CD14-positive monocyte (primary cell): ENCODE measurements around the gene CCDC34. TPM values are rescaled to one million over a fixed set of nuclear protein-coding genes. Genes with fewer than 3 reads are reported as not detected.

Experiments used
- DNase-seq, 3 donors: peaks; one replicate each; pipeline ENCODE4 v3.0.0-alpha.2; 2011 to 2022
- H2AFZ ChIP-seq: 2 replicates; pipeline ENCODE4 v1.6.0; 2012; ENCODE audit warnings: mild to moderate bottlenecking, low read depth, low read length, inconsistent platforms; ENCODE audit not compliant: insufficient read depth, poor library complexity, severe bottlenecking
- H3K27ac ChIP-seq, 2 donors: 1 replicate in 1 of 2; 2 replicates in 1 of 2; pipeline ENCODE4 v1.5.1; 2012 to 2013; ENCODE audit warnings: low read length in 2 of 2, control low read depth in 1 of 2, inconsistent platforms in 1 of 2, low read depth in 1 of 2, mild to moderate bottlenecking in 1 of 2
- H3K27me3 ChIP-seq, 2 donors: one replicate each; pipeline versions ENCODE4 v1.6.0 to v1.6.1; 2011 to 2013; ENCODE audit warnings: low read length in 2 of 2; ENCODE audit not compliant: control insufficient read depth in 2 of 2, insufficient read depth in 2 of 2
- H3K36me3 ChIP-seq, 2 donors: replicated peaks in 1 of 2; 1 replicate in 1 of 2; 2 replicates in 1 of 2; pipeline versions ENCODE4 v1.5.1 to v1.6.1; 2012 to 2013; ENCODE audit warnings: low read length in 2 of 2, control low read depth in 1 of 2, inconsistent platforms in 1 of 2, mild to moderate bottlenecking in 1 of 2; ENCODE audit not compliant: insufficient read depth in 2 of 2, control insufficient read depth in 1 of 2
- H3K4me1 ChIP-seq, 2 donors: 1 replicate in 1 of 2; 2 replicates in 1 of 2; pipeline versions ENCODE4 v1.5.1 to v1.6.1; 2012 to 2013; ENCODE audit warnings: low read length in 2 of 2, control low read depth in 1 of 2, inconsistent platforms in 1 of 2, mild to moderate bottlenecking in 1 of 2, moderate library complexity in 1 of 2; ENCODE audit not compliant: insufficient read depth in 2 of 2, control insufficient read depth in 1 of 2
- H3K4me2 ChIP-seq: replicated peaks from 2 replicates; pipeline ENCODE3; 2012; ENCODE audit warnings: low read length, moderate library complexity, mild to moderate bottlenecking; ENCODE audit not compliant: poor library complexity, severe bottlenecking; ENCODE audit errors: extremely low read depth
- H3K4me3 ChIP-seq, 3 experiments: fragments of 200-600 bp in 1 of 3; sonication (generic) in 1 of 3; replicated peaks in 1 of 3; 1 replicate in 2 of 3; 2 replicates in 1 of 3; pipeline ENCODE4 v1.5.1; 2011 to 2013; ENCODE audit warnings: low read length in 3 of 3, mild to moderate bottlenecking in 3 of 3, control low read depth in 2 of 3, low read depth in 2 of 3, inconsistent platforms in 1 of 3, moderate library complexity in 1 of 3
- H3K79me2 ChIP-seq: 2 replicates; pipeline ENCODE4 v1.6.0; 2012; ENCODE audit warnings: mild to moderate bottlenecking, control low read depth, inconsistent platforms, low read length, moderate library complexity; ENCODE audit not compliant: insufficient read depth
- H3K9ac ChIP-seq: 2 replicates; pipeline ENCODE4 v1.6.0; 2017; ENCODE audit warnings: low read length, mild to moderate bottlenecking; ENCODE audit not compliant: insufficient read depth, poor library complexity, severe bottlenecking
- H3K9me3 ChIP-seq, 2 donors: replicated peaks in 1 of 2; 1 replicate in 1 of 2; 2 replicates in 1 of 2; pipeline versions ENCODE4 v1.5.1 to v1.6.1; 2012 to 2013; ENCODE audit warnings: low read length in 2 of 2, control low read depth in 1 of 2; ENCODE audit not compliant: control insufficient read depth in 1 of 2, insufficient read depth in 1 of 2
- H4K20me1 ChIP-seq: 2 replicates; pipeline ENCODE4 v1.6.0; 2012; ENCODE audit warnings: mild to moderate bottlenecking, low read length, control low read depth, moderate library complexity; ENCODE audit not compliant: insufficient read depth
- H3K27ac Mint-ChIP-seq, 7 donors: one replicate each; pipeline ENCODE4 v1.8.0; 2020; ENCODE audit warnings: mild to moderate bottlenecking in 7 of 7, mixed read lengths in 7 of 7, moderate library complexity in 6 of 7, inconsistent platforms in 2 of 7
- H3K27me3 Mint-ChIP-seq, 3 donors: one replicate each; pipeline ENCODE4 v1.8.0; 2021 to 2022; ENCODE audit warnings: low read depth in 3 of 3, mild to moderate bottlenecking in 3 of 3, mixed read lengths in 3 of 3, moderate library complexity in 3 of 3, inconsistent platforms in 1 of 3
- H3K36me3 Mint-ChIP-seq, 2 donors: one replicate each; pipeline ENCODE4 v1.8.0; 2020; ENCODE audit warnings: mixed read lengths in 2 of 2, inconsistent platforms in 1 of 2, mild to moderate bottlenecking in 1 of 2
- H3K4me1 Mint-ChIP-seq: one replicate; pipeline ENCODE4 v1.8.0; 2020; ENCODE audit warnings: mild to moderate bottlenecking, mixed read lengths
- H3K4me3 Mint-ChIP-seq, 2 donors: one replicate each; pipeline ENCODE4 v1.8.0; 2020; ENCODE audit warnings: mild to moderate bottlenecking in 2 of 2, mixed read lengths in 2 of 2, moderate library complexity in 1 of 2
- H3K9me3 Mint-ChIP-seq, 7 donors: one replicate each; pipeline ENCODE4 v1.8.0; 2020 to 2022; ENCODE audit warnings: mixed read lengths in 7 of 7, mild to moderate bottlenecking in 6 of 7, moderate library complexity in 6 of 7, inconsistent platforms in 2 of 7
- CTCF ChIP-seq: fragments of 200-600 bp; IDR thresholded peaks from one replicate; pipeline ENCODE4 v1.8.0; 2022; ENCODE audit warnings: antibody characterized with exemption, mild to moderate bottlenecking
- WGBS: methylation state at CpG from one replicate; pipeline ENCODE4 v1.1.5; 2013; ENCODE audit warnings: missing lambda C conversion rate; ENCODE audit not compliant: insufficient coverage; 5-methylcytosine and 5-hydroxymethylcytosine counted together
- intact Hi-C, 2 donors: fragments of 100-400 bp; cut with micrococcal nuclease; formaldehyde crosslinking; loops; one replicate each; pipeline versions ENCODE4 v1.15.0 to v1.15.1; 2023
- polyA plus RNA-seq, 3 donors: library from polyadenylated mRNA; depleted of rRNA in 1 of 3; unstranded in 2 of 3; stranded (reverse) in 1 of 3; fragments of 300-500 nt in 2 of 3; fragments of >200 nt in 1 of 3; fragmentation: Illumina TruSeq in 2 of 3; gene quantifications; 1 replicate in 2 of 3; 2 replicates in 1 of 3; pipeline ENCODE4 v1.2.3, GENCODE V29; 2012 to 2021

Gene CCDC34
- polyA plus RNA-seq, 3 donors = 0.08 to 0.11 (median 0.11) TPM

GRCh38 chr11:27396259-27396839, 33.3 kb upstream of the CCDC34 start:
- Histone ChIP-seq H4K20me1 (no peaks in the 10 kb centered on the region), H3K27ac (no peak overlapping the region), H3K9me3 (no peaks in the 10 kb centered on the region), H3K4me1 (no peaks in the 10 kb centered on the region), H3K4me3 (no peak overlapping the region), H3K9ac (no peak overlapping the region), H3K79me2 (no peaks in the 10 kb centered on the region), H3K27me3 (no peaks in the 10 kb centered on the region), H2AFZ (no peak overlapping the region), H3K4me2 (no peak overlapping the region), H3K36me3 (no peaks in the 10 kb centered on the region)
- WGBS = no CpG with 5 or more reads among the region's 3 CpGs
- peaks cover 0 to 2% (median 0%) of the 10 kb centered on the region in 7 donors for H3K9me3 Mint-ChIP-seq
- intact Hi-C loops = no loop called here
- no peaks in the 10 kb centered on the region for H3K36me3 Mint-ChIP-seq
- H3K4me3 Mint-ChIP-seq = no peak overlapping the region
- H3K4me1 Mint-ChIP-seq = no peaks in the 10 kb centered on the region
- no peak for TF ChIP-seq CTCF
- peaks cover 0 to 2% (median 0%) of the 10 kb centered on the region in 3 donors for H3K27me3 Mint-ChIP-seq
- H3K27ac Mint-ChIP-seq = no peak overlapping the region
- no peak for DNase-seq

GRCh38 chr11:27395556-27396258, 32.7 kb upstream of the CCDC34 start:
- Histone ChIP-seq H3K4me3 (no peak overlapping the region), H3K9me3 (no peaks in the 10 kb centered on the region), H3K4me1 (no peaks in the 10 kb centered on the region), H3K4me2 (no peak overlapping the region), H3K79me2 (no peaks in the 10 kb centered on the region), H3K36me3 (no peaks in the 10 kb centered on the region), H2AFZ (no peak overlapping the region), H4K20me1 (no peaks in the 10 kb centered on the region), H3K27ac (no peak overlapping the region), H3K9ac (no peak overlapping the region), H3K27me3 (no peaks in the 10 kb centered on the region)
- Mint-ChIP-seq H3K4me3 (no peak overlapping the region), H3K4me1 (no peaks in the 10 kb centered on the region), H3K27ac (no peak overlapping the region), H3K36me3 (no peaks in the 10 kb centered on the region), H3K27me3 (peaks cover 0 to 2% (median 0%) of the 10 kb centered on the region in 3 donors), H3K9me3 (peaks cover 0 to 2% (median 0%) of the 10 kb centered on the region in 7 donors)
- no peak for DNase-seq
- no peak for TF ChIP-seq CTCF
- 100% methylated on average over 4 of the region's 7 CpGs for WGBS
- intact Hi-C loops = no loop called here
